ENCODE data around the gene TFAM.

The TFAM gene

GRCh38 chr10:58358947-58359346, 26.3 kb upstream of the TFAM start:
- no peak overlapping the region for H3K4me3 ChIP-seq (ENCODE audit: low read depth, low read length)
- in situ Hi-C loops (cut with HindIII; ENCODE audit: low sequenced_read_pairs): no loop called here
- no peak for TF ChIP-seq CTCF (IDR thresholded peaks at IDR 0.05; ENCODE audit: low read depth, low read length, missing control alignments)
- DNase-seq (ENCODE audit: low read depth): no peak

- H3K4me3 ChIP-seq (ENCODE audit: low read depth, low read length): no peak overlapping the region
- in situ Hi-C loops (cut with HindIII; ENCODE audit: low sequenced_read_pairs): no loop called here
- TF ChIP-seq CTCF (IDR thresholded peaks at IDR 0.05; ENCODE audit: low read depth, low read length, missing control alignments): no peak
- DNase-seq (ENCODE audit: low read depth): no peak
Measured at GRCh38 chr10:58359541-58359940, 25.7 kb upstream of the TFAM start.

GRCh38 chr10:58360412-58361004, 24.7 kb upstream of the TFAM start:
- H3K4me3 ChIP-seq (ENCODE audit: low read depth, low read length): no peak overlapping the region
- DNase-seq (ENCODE audit: low read depth): no peak
- TF ChIP-seq CTCF (IDR thresholded peaks at IDR 0.05; ENCODE audit: low read depth, low read length, missing control alignments): no peak
- in situ Hi-C loops (cut with HindIII; ENCODE audit: low sequenced_read_pairs): no loop called here

- no peak for TF ChIP-seq CTCF (IDR thresholded peaks at IDR 0.05; ENCODE audit: low read depth, low read length, missing control alignments)
- no peak for DNase-seq (ENCODE audit: low read depth)
- H3K4me3 ChIP-seq (ENCODE audit: low read depth, low read length): no peak overlapping the region
- in situ Hi-C loops (cut with HindIII; ENCODE audit: low sequenced_read_pairs): no loop called here
Measured at GRCh38 chr10:58361353-58361752, 23.9 kb upstream of the TFAM start.

- no peak for DNase-seq (ENCODE audit: low read depth)
- in situ Hi-C loops (cut with HindIII; ENCODE audit: low sequenced_read_pairs): no loop called here
- TF ChIP-seq CTCF (IDR thresholded peaks at IDR 0.05; ENCODE audit: low read depth, low read length, missing control alignments): no peak
- no peak overlapping the region for H3K4me3 ChIP-seq (ENCODE audit: low read depth, low read length)
Measured at GRCh38 chr10:58362027-58362789, 23.0 kb upstream of the TFAM start.

- no peak for DNase-seq (ENCODE audit: low read depth)
- no peak overlapping the region for H3K4me3 ChIP-seq (ENCODE audit: low read depth, low read length)
- TF ChIP-seq CTCF (IDR thresholded peaks at IDR 0.05; ENCODE audit: low read depth, low read length, missing control alignments): no peak
- in situ Hi-C loops (cut with HindIII; ENCODE audit: low sequenced_read_pairs): no loop called here
Measured at GRCh38 chr10:58367069-58367468, 18.1 kb upstream of the TFAM start.
